K562 (cell line): ENCODE measurements around the gene MYADML2. TPM values are rescaled to one million over a fixed set of nuclear protein-coding genes. Genes with fewer than 3 reads are reported as not detected.

Experiments
- ATAC-seq: fragments of 200-7000 bp; cut with Tn5 transposase; 3 replicates; pipeline ENCODE4 v1.9.1; 2020; ENCODE audit warnings: moderate library complexity
- BruUV-seq: library from RNA; stranded (reverse); fragments of 400-500 nt; replicated peaks from 2 replicates; lab custom pipeline; 2021; lab: Mats Ljungman, UMichigan
- CTCF ChIA-PET: fragments of 300-600 bp; formaldehyde crosslinking; extraction: SDS; loops from one replicate; lab custom pipeline; 2021; ENCODE audit warnings: low intra/inter-chr PET ratio; lab: Yijun Ruan, JAX
- POLR2A ChIA-PET: fragments of 300-600, 350-650 bp; sonication (Branson Sonifier 250); formaldehyde crosslinking; extraction: SDS; loops from one replicate; lab custom pipeline; 2021; ENCODE audit warnings: antibody characterized with exemption, inconsistent platforms; lab: Yijun Ruan, JAX
- DNase-seq, 4 experiments: peaks; one replicate each; pipeline versions ENCODE4 v3.0.0 to v3.0.0-alpha.2; 2011 to 2018; ENCODE audit warnings: low spot score in 3 of 4, mixed read lengths in 3 of 4; ENCODE audit errors: extremely low read depth in 1 of 4
- FAIRE-seq: peaks from 2 replicates; lab custom pipeline; 2011; peaks lifted over from hg19 to GRCh38; lab: Jason Lieb, UNC
- H2AFZ ChIP-seq: 2 replicates; pipeline ENCODE4 v1.6.0; 2011; ENCODE audit warnings: low read depth, low read length, control low read depth, inconsistent platforms
- H3K27ac ChIP-seq: fragments of 200-600 bp; 3 replicates; pipeline ENCODE4 v1.8.0; 2011; ENCODE audit warnings: low read depth, mild to moderate bottlenecking, control low read depth, inconsistent platforms, low read length, moderate library complexity, mixed read lengths; ENCODE audit errors: extremely low read depth
- H3K27me3 ChIP-seq, 2 experiments: fragments of 300-600 bp in 1 of 2; 2 replicates in 1 of 2; 3 replicates in 1 of 2; pipeline versions ENCODE4 v1.6.0 to v1.8.0; 2011; ENCODE audit warnings: inconsistent platforms in 2 of 2, low read length in 2 of 2, mild to moderate bottlenecking in 1 of 2, mixed read lengths in 1 of 2, moderate library complexity in 1 of 2; ENCODE audit not compliant: control insufficient read depth in 2 of 2, insufficient read depth in 2 of 2
- H3K36me3 ChIP-seq: fragments of 300-600 bp; 3 replicates; pipeline ENCODE4 v1.8.0; 2011; ENCODE audit warnings: mild to moderate bottlenecking, low read length, inconsistent platforms; ENCODE audit not compliant: control insufficient read depth, insufficient read depth
- H3K4me1 ChIP-seq, 2 experiments: fragments of 200-600 bp in 1 of 2; replicated peaks in 1 of 2; 2 replicates in 1 of 2; 3 replicates in 1 of 2; pipeline versions ENCODE4 v1.5.1 to v1.8.0; 2011; ENCODE audit warnings: inconsistent platforms in 2 of 2, low read length in 2 of 2, mild to moderate bottlenecking in 1 of 2, mixed read lengths in 1 of 2, moderate library complexity in 1 of 2; ENCODE audit not compliant: control insufficient read depth in 2 of 2, insufficient read depth in 2 of 2
- H3K4me2 ChIP-seq: 2 replicates; pipeline ENCODE4 v1.6.1; 2011; ENCODE audit warnings: low read length, control low read depth, inconsistent platforms, mixed read lengths; ENCODE audit not compliant: insufficient read depth
- H3K4me3 ChIP-seq: fragments of 200-600 bp; sonication (generic), shearing (Covaris generic); 2 replicates; pipeline ENCODE4 v1.5.1; 2016; ENCODE audit warnings: control low read depth, inconsistent platforms
- H3K79me2 ChIP-seq: fragments of 200-600 bp; 3 replicates; pipeline ENCODE4 v1.8.0; 2011; ENCODE audit warnings: low read length, inconsistent platforms; ENCODE audit not compliant: control insufficient read depth, insufficient read depth
- H3K9ac ChIP-seq, 2 experiments: 2 replicates each; pipeline versions ENCODE4 v1.6.0 to v1.6.1; 2011; ENCODE audit warnings: low read depth in 2 of 2, low read length in 2 of 2, control low read depth in 1 of 2, inconsistent platforms in 1 of 2, mild to moderate bottlenecking in 1 of 2, mixed read lengths in 1 of 2; ENCODE audit not compliant: insufficient read depth in 1 of 2
- H3K9me1 ChIP-seq: one replicate; pipeline ENCODE4 v1.6.0; 2011; ENCODE audit warnings: inconsistent platforms, mild to moderate bottlenecking, low read length, moderate library complexity; ENCODE audit not compliant: control insufficient read depth, insufficient read depth
- H3K9me3 ChIP-seq: replicated peaks from 2 replicates; pipeline ENCODE4 v1.5.1; 2011; ENCODE audit warnings: low read depth, low read length, inconsistent platforms; ENCODE audit not compliant: control insufficient read depth, insufficient read depth
- H4K20me1 ChIP-seq: replicated peaks from 2 replicates; pipeline ENCODE4 v1.6.1; 2011; ENCODE audit warnings: low read length, inconsistent platforms, mixed read lengths; ENCODE audit not compliant: control insufficient read depth, insufficient read depth
- ARHGAP35 ChIP-seq: fragments of 450-650 bp; IDR thresholded peaks from 2 replicates; pipeline ENCODE4 v1.6.1; 2018; ENCODE audit not compliant: partially characterized antibody
- ATF7 ChIP-seq: fragments of 450-650 bp; IDR thresholded peaks from 2 replicates; pipeline ENCODE4 v1.7.1; 2014; ENCODE audit warnings: mild to moderate bottlenecking, moderate library complexity
- CBX3 ChIP-seq, 2 experiments: IDR thresholded peaks; 1 replicate in 1 of 2; 2 replicates in 1 of 2; pipeline ENCODE4 v1.6.1; 2012; ENCODE audit warnings: inconsistent platforms in 2 of 2, low read length in 2 of 2, borderline replicate concordance in 1 of 2, control low read depth in 1 of 2
- GATAD2B ChIP-seq: fragments of 450-650 bp; IDR thresholded peaks from 2 replicates; pipeline ENCODE4 v1.6.1; 2017; ENCODE audit warnings: mild to moderate bottlenecking, borderline replicate concordance
- LARP7 ChIP-seq: fragments of 450-650 bp; IDR thresholded peaks from 2 replicates; pipeline ENCODE4 v1.6.1; 2016
- NCOA4 ChIP-seq: fragments of 450-650 bp; IDR thresholded peaks from 2 replicates; pipeline ENCODE4 v1.6.1; 2018; ENCODE audit warnings: mild to moderate bottlenecking; ENCODE audit not compliant: partially characterized antibody
- NFATC3 ChIP-seq: fragments of 450-650 bp; IDR thresholded peaks from 2 replicates; pipeline ENCODE4 v1.6.1; 2017; ENCODE audit warnings: mild to moderate bottlenecking
- RBBP5 ChIP-seq: fragments of 200-600 bp; sonication (generic); IDR thresholded peaks from 2 replicates; pipeline ENCODE4 v1.6.1; 2012; ENCODE audit warnings: borderline replicate concordance, mild to moderate bottlenecking, low read length, control low read depth, inconsistent platforms; ENCODE audit not compliant: insufficient read depth, poor library complexity, severe bottlenecking
- SAP30 ChIP-seq: fragments of 200-600 bp; sonication (generic); IDR thresholded peaks from 2 replicates; pipeline ENCODE4 v1.6.1; 2012; ENCODE audit warnings: borderline replicate concordance, low read depth, mild to moderate bottlenecking, moderate library complexity, low read length, control low read depth, inconsistent platforms; ENCODE audit not compliant: insufficient read depth, poor library complexity, severe bottlenecking
- TBP ChIP-seq: optimal IDR thresholded peaks from 2 replicates; pipeline ENCODE3; 2011; ENCODE audit warnings: low read depth, low read length, improper control_type of control experiment
- ZBTB7A ChIP-seq: IDR thresholded peaks from 2 replicates; pipeline ENCODE4 v1.6.1; 2011; ENCODE audit warnings: low read depth, mild to moderate bottlenecking, low read length, moderate library complexity, borderline replicate concordance; ENCODE audit not compliant: control insufficient read depth
- ZFP30 ChIP-seq: fragments of 250-450 bp; sonication (Bioruptor Pico); IDR thresholded peaks from 2 replicates; pipeline ENCODE4 v1.8.0; 2022; ENCODE audit warnings: moderate library complexity, mild to moderate bottlenecking, inconsistent platforms, borderline replicate concordance
- WGBS: fragments of 100-300 bp; shearing (Covaris generic); methylation state at CpG from one replicate; pipeline ENCODE4 v1.1.6; 2016; ENCODE audit warnings: low coverage, mixed read lengths; ENCODE audit not compliant: insufficient coverage; ENCODE audit errors: missing lambda C conversion rate; 5-methylcytosine and 5-hydroxymethylcytosine counted together
- in situ Hi-C: fragments of 300-500 bp; cut with MboI; formaldehyde crosslinking; loops from 4 replicates; pipeline ENCODE4 v1.15.0; 2018; ENCODE audit warnings: inconsistent platforms, mixed read lengths
- intact Hi-C: fragments of 100-400 bp; cut with micrococcal nuclease; formaldehyde crosslinking; loops from 2 replicates; pipeline ENCODE4 v1.14.2; 2022
- polyA plus RNA-seq, 8 experiments: library from polyadenylated mRNA; depleted of rRNA in 4 of 8; stranded (reverse) in 5 of 8; unstranded in 3 of 8; fragments of >200 nt; fragmentation: Nextera tagmentation in 2 of 8; fragmentation: Illumina TruSeq in 1 of 8; extraction: Ambion mirVana in 2 of 8; extraction: Trizol in 1 of 8; gene quantifications; 2 replicates each; pipeline versions ENCODE4 v1.2.1 to v1.2.3, GENCODE V29; 2011 to 2014; ENCODE audit warnings: inconsistent platforms in 1 of 8, missing spikeins in 1 of 8
- total RNA-seq, 7 experiments: library from RNA; depleted of rRNA in 6 of 7; stranded (reverse); fragments of >200 nt in 6 of 7; fragmentation: Illumina TruSeq in 2 of 7; extraction: Trizol in 2 of 7; gene quantifications; 2 replicates each; pipeline versions ENCODE4 v1.2.1 to v1.2.3, GENCODE V29; 2011 to 2021; ENCODE audit warnings: low replicate concordance in 1 of 7
- TF ChIP-seq, protein P1 (sequence below): fragments of 450-650 bp; IDR thresholded peaks from 2 replicates; pipeline ENCODE4 v1.6.1; 2017; ENCODE audit warnings: mild to moderate bottlenecking, moderate library complexity
- TF ChIP-seq, protein P2 (sequence below): sonication (generic); formaldehyde crosslinking; IDR thresholded peaks from 2 replicates; pipeline ENCODE4 v1.8.0; 2022; ENCODE audit warnings: mild to moderate bottlenecking, missing genetic modification reagents
- TF ChIP-seq, protein P3 (sequence below): sonication (generic); formaldehyde crosslinking; IDR thresholded peaks from 2 replicates; pipeline ENCODE4 v1.5.0; 2020; ENCODE audit warnings: missing genetic modification reagents
- TF ChIP-seq, protein P4 (sequence below): fragments of 450-650 bp; formaldehyde crosslinking; IDR thresholded peaks from 2 replicates; pipeline ENCODE4 v1.4.0; 2022; ENCODE audit warnings: missing genetic modification characterization

MYADML2 gene
- total and polyA plus RNA-seq, 9 of the 15 experiments (the other 6 are each of a cell fraction or from before 2014, with no cell fraction given), result not detected

DNA sequence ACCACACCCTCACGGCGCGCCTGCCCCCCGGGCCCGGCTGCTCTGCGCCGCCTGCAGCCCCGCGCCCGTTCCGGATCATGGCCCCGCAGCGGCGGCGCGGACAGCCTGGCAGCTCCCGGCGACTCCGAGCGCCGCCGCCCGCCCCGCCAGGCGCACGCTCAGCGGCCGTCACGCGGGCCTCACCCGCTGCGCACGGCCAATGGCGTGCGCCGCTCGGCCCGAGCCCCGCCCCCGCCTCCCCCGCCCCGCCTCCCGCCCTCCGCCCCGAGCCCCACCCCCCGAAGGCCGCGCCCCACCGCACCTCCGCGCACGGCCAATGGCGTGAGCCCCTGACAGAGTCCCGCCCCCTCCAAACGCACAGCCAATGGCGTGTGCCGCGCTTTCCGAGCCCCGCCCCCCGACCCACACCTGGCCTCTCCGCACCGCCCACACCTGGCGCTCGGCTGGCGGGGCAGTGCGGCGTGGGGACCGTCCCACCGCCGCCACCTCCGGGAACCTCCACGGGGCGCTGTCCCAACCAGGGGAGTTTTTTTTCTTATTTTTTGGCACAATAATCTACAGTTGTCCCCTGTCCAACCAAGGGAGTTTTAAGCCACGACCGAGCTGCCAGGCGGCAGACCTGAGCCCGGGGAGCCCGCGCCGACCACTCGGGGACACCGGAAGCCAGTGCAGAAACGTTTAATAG, 35.6 kb downstream of the MYADML2 start, which contains the start of gene PCYT2 (continued):
- TF ChIP-seq CBX3 (IDR thresholded peaks at IDR 0.05; ENCODE audit: borderline replicate concordance in 1 of 2, low read length in 2 of 2) (no peak), ZFP30 (CRISPR knock-in tag) (no peak), ARHGAP35 (no peak), NCOA4 (no peak), NFATC3 (no peak)
- TF ChIP-seq, protein P1, sequence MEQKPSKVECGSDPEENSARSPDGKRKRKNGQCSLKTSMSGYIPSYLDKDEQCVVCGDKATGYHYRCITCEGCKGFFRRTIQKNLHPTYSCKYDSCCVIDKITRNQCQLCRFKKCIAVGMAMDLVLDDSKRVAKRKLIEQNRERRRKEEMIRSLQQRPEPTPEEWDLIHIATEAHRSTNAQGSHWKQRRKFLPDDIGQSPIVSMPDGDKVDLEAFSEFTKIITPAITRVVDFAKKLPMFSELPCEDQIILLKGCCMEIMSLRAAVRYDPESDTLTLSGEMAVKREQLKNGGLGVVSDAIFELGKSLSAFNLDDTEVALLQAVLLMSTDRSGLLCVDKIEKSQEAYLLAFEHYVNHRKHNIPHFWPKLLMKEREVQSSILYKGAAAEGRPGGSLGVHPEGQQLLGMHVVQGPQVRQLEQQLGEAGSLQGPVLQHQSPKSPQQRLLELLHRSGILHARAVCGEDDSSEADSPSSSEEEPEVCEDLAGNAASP, result no peak
- TF ChIP-seq, all 486 proteins: peak for 42

DNA sequence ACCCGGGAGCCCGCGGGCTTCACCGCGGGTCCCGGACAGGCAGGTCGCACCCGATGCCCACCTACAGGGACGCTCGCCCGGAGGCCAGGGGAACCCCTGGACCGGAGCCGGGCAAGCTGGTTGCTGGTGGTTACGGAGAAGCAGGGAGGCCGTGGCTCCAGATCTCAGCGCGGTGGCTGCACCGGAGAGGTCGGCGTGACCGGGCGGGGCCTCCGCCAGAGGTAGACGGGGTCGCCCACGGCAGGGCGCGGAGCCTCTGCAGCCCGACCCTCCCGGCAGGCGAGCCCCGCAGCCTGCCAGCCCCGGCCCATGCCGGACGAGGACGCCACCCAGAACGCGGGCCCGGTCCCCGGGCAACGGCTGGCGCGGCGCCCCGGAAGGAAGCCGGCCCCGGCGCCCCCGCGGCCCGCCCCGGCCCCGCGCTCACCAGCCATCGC, 36.2 kb downstream of the MYADML2 start:
- no peaks in the 10 kb centered on the region for H3K27me3 ChIP-seq
- POLR2A ChIA-PET, result interaction anchor here (0.6 to 5.4 kb wide), 8 partner anchors 8 to 112 kb away, joined by 3 to 46 read pairs (median 3); partner anchors contain the start of genes CENPX and NPB
- FAIRE-seq (no peak), DNase-seq (peak in 1 of 4 experiments; percentile 45), ATAC-seq (no peak; the same call in 2 of the 3 replicates)
- peak overlapping the region; percentile 61 to 99 for H3K9ac ChIP-seq
- BruUV-seq, result no TSS peak
- H3K4me3 ChIP-seq, result peak overlapping the region; percentile 93
- in situ Hi-C loops (no loop called here), intact Hi-C loops (no loop called here)
- peaks cover 84% of the 10 kb centered on the region; the same call in 2 of the 3 replicates for H3K36me3 ChIP-seq
- peak overlapping the region; percentile 82 for H3K4me2 ChIP-seq
- H3K9me3 ChIP-seq, result no peaks in the 10 kb centered on the region
- peaks cover 14% of the 10 kb centered on the region for H4K20me1 ChIP-seq
- H3K79me2 ChIP-seq, result peaks cover 27% of the 10 kb centered on the region
- peaks cover 31 to 93% of the 10 kb centered on the region in 2 experiments for H3K4me1 ChIP-seq
- peak overlapping the region; percentile 78 for H3K27ac ChIP-seq
- CTCF ChIA-PET, result interaction anchor here (0.6 kb wide), 1 partner anchor 280 kb away, joined by 3 read pairs; no protein-coding TSS in a partner anchor
- WGBS, result under 1% methylated on average over 27 of the region's 55 CpGs
- peaks cover 6% of the 10 kb centered on the region for H3K9me1 ChIP-seq
- no peak overlapping the region for H2AFZ ChIP-seq
- TF ChIP-seq SAP30 (peak; percentile 89), RBBP5 (peak; percentile 74), LARP7 (no peak), ZBTB7A (peak; percentile 14; the same call in 1 of the 2 replicates), GATAD2B (peak; percentile 37; the same call in 1 of the 2 replicates), ATF7 (0 out of 2 replicates have a peak, but pooled peaks have one; percentile 21), TBP (no peak)
- TF ChIP-seq, protein P2, sequence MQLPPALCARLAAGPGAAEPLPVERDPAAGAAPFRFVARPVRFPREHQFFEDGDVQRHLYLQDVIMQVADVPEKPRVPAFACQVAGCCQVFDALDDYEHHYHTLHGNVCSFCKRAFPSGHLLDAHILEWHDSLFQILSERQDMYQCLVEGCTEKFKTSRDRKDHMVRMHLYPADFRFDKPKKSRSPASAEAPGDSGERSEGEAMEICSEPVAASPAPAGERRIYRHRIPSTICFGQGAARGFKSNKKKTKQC (CRISPR knock-in tag), result no peak
- TF ChIP-seq, protein P3, sequence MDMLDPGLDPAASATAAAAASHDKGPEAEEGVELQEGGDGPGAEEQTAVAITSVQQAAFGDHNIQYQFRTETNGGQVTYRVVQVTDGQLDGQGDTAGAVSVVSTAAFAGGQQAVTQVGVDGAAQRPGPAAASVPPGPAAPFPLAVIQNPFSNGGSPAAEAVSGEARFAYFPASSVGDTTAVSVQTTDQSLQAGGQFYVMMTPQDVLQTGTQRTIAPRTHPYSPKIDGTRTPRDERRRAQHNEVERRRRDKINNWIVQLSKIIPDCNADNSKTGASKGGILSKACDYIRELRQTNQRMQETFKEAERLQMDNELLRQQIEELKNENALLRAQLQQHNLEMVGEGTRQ, result no peak
- TF ChIP-seq, protein P4, sequence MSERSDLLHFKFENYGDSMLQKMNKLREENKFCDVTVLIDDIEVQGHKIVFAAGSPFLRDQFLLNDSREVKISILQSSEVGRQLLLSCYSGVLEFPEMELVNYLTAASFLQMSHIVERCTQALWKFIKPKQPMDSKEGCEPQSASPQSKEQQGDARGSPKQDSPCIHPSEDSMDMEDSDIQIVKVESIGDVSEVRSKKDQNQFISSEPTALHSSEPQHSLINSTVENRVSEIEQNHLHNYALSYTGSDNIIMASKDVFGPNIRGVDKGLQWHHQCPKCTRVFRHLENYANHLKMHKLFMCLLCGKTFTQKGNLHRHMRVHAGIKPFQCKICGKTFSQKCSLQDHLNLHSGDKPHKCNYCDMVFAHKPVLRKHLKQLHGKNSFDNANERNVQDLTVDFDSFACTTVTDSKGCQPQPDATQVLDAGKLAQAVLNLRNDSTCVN (CRISPR knock-in tag), result no peak
